Osteoblast (primary cell): ENCODE data around the gene ARHGAP15. TPM values are rescaled to one million over a fixed set of nuclear protein-coding genes. Genes with fewer than 3 reads are reported as not detected.

ENCODE experiments used
- DNase-seq: peaks from one replicate; pipeline ENCODE4 v3.0.0; 2011; ENCODE audit warnings: low spot score, mixed read lengths; ENCODE audit not compliant: insufficient read length; ENCODE audit errors: missing footprints
- H2AFZ ChIP-seq: 2 replicates; pipeline ENCODE4 v1.6.0; 2011; ENCODE audit warnings: mild to moderate bottlenecking, low read length
- H3K27ac ChIP-seq: 2 replicates; pipeline ENCODE4 v1.5.1; 2011; ENCODE audit warnings: mild to moderate bottlenecking, low read depth, low read length, moderate library complexity
- H3K27me3 ChIP-seq: 2 replicates; pipeline ENCODE4 v1.6.0; 2012; ENCODE audit warnings: mild to moderate bottlenecking, control low read depth, inconsistent platforms, low read length, moderate library complexity; ENCODE audit not compliant: insufficient read depth
- H3K36me3 ChIP-seq: 2 replicates; pipeline ENCODE4 v1.5.1; 2011; ENCODE audit warnings: mild to moderate bottlenecking, low read length, control low read depth, moderate library complexity; ENCODE audit not compliant: insufficient read depth
- H3K4me1 ChIP-seq: 2 replicates; pipeline ENCODE4 v1.5.1; 2011; ENCODE audit warnings: mild to moderate bottlenecking, low read length, control low read depth, moderate library complexity; ENCODE audit not compliant: insufficient read depth
- H3K4me2 ChIP-seq: 2 replicates; pipeline ENCODE4 v1.6.0; 2011; ENCODE audit warnings: mild to moderate bottlenecking, low read length; ENCODE audit not compliant: insufficient read depth
- H3K4me3 ChIP-seq: fragments of 200-600 bp; sonication (generic); 3 replicates; pipeline ENCODE4 v1.5.1; 2012; ENCODE audit warnings: mild to moderate bottlenecking, low read length, inconsistent platforms; ENCODE audit not compliant: insufficient read depth
- H3K79me2 ChIP-seq: 2 replicates; pipeline ENCODE4 v1.6.0; 2012; ENCODE audit warnings: mild to moderate bottlenecking, low read length, control low read depth, inconsistent platforms; ENCODE audit not compliant: insufficient read depth
- H3K9me3 ChIP-seq: 2 replicates; pipeline ENCODE4 v1.5.1; 2011; ENCODE audit warnings: low read depth, low read length, control low read depth
- H4K20me1 ChIP-seq: 2 replicates; pipeline ENCODE4 v1.6.0; 2012; ENCODE audit warnings: mild to moderate bottlenecking, low read length, control low read depth; ENCODE audit not compliant: insufficient read depth
- CTCF ChIP-seq: IDR thresholded peaks from 2 replicates; pipeline ENCODE4 v1.5.1; 2011; ENCODE audit warnings: mild to moderate bottlenecking, low read depth, low read length, moderate library complexity; ENCODE audit errors: extremely low read depth
- total RNA-seq: library from RNA; depleted of rRNA; stranded (reverse); fragments of >200 nt; gene quantifications from 2 replicates; pipeline ENCODE4 v1.2.3, GENCODE V29; 2012

The ARHGAP15 gene
- total RNA-seq, 1 donor, result 2.2 TPM

GRCh38 chr2:143759455-143759854, 630.2 kb downstream of the ARHGAP15 start:
- H3K27me3 ChIP-seq, result no peaks in the 10 kb centered on the region
- no peak for TF ChIP-seq CTCF
- no peak overlapping the region for H2AFZ ChIP-seq
- H3K36me3 ChIP-seq, result no peaks in the 10 kb centered on the region
- H3K4me2 ChIP-seq, result no peak overlapping the region
- no peaks in the 10 kb centered on the region for H3K4me1 ChIP-seq
- no peaks in the 10 kb centered on the region for H3K9me3 ChIP-seq
- no peak for DNase-seq
- no peak overlapping the region for H3K27ac ChIP-seq
- no peaks in the 10 kb centered on the region for H3K79me2 ChIP-seq
- H3K4me3 ChIP-seq, result no peak overlapping the region
- no peaks in the 10 kb centered on the region for H4K20me1 ChIP-seq

- H3K36me3 ChIP-seq, result no peaks in the 10 kb centered on the region
- H3K4me2 ChIP-seq, result no peak overlapping the region
- no peaks in the 10 kb centered on the region for H3K79me2 ChIP-seq
- no peaks in the 10 kb centered on the region for H3K9me3 ChIP-seq
- no peak for TF ChIP-seq CTCF
- H2AFZ ChIP-seq, result no peak overlapping the region
- H4K20me1 ChIP-seq, result no peaks in the 10 kb centered on the region
- no peaks in the 10 kb centered on the region for H3K27me3 ChIP-seq
- no peak overlapping the region for H3K4me3 ChIP-seq
- DNase-seq, result no peak
- H3K27ac ChIP-seq, result no peak overlapping the region
- no peaks in the 10 kb centered on the region for H3K4me1 ChIP-seq
These were observed 633.1 kb downstream of the ARHGAP15 start for GRCh38 chr2:143762176-143762928.

GRCh38 chr2:143764261-143764660, 635.0 kb downstream of the ARHGAP15 start:
- DNase-seq, result no peak
- no peak for TF ChIP-seq CTCF
- Histone ChIP-seq H3K4me1 (no peaks in the 10 kb centered on the region), H3K36me3 (no peaks in the 10 kb centered on the region), H3K9me3 (no peaks in the 10 kb centered on the region), H4K20me1 (no peaks in the 10 kb centered on the region), H3K4me2 (no peak overlapping the region), H3K4me3 (no peak overlapping the region), H3K79me2 (no peaks in the 10 kb centered on the region), H3K27me3 (no peaks in the 10 kb centered on the region), H2AFZ (no peak overlapping the region), H3K27ac (no peak overlapping the region)

- no peaks in the 10 kb centered on the region for H3K36me3 ChIP-seq
These were observed 635.5 kb downstream of the ARHGAP15 start for GRCh38 chr2:143764706-143765105.

More at GRCh38 chr2:143764706-143765105, 635.5 kb downstream of the ARHGAP15 start:
- H4K20me1 ChIP-seq, result no peaks in the 10 kb centered on the region
- no peak overlapping the region for H3K27ac ChIP-seq
- no peaks in the 10 kb centered on the region for H3K9me3 ChIP-seq
- H3K79me2 ChIP-seq, result no peaks in the 10 kb centered on the region
- TF ChIP-seq CTCF, result no peak
- no peak overlapping the region for H2AFZ ChIP-seq
- H3K4me2 ChIP-seq, result no peak overlapping the region
- no peak for DNase-seq
- no peak overlapping the region for H3K4me3 ChIP-seq
- no peaks in the 10 kb centered on the region for H3K4me1 ChIP-seq
- H3K27me3 ChIP-seq, result no peaks in the 10 kb centered on the region
